Adrenal gland (tissue), 12 donors: ENCODE results near the gene ATP1B1. TPM values are rescaled to one million over a fixed set of nuclear protein-coding genes. Genes with fewer than 3 reads are reported as not detected.

Experiments used
- DNase-seq, 7 donors: peaks; one replicate each; pipeline ENCODE4 v3.0.0-alpha.2; 2019 to 2020
- H3K27ac ChIP-seq, 5 donors: fragments of 200-600 bp; sonication (generic) in 4 of 5; 1 replicate in 3 of 5; 2 replicates in 2 of 5; pipeline versions ENCODE4 v1.5.1 to v1.8.0; 2016 to 2020; ENCODE audit warnings: mild to moderate bottlenecking in 1 of 5
- H3K27me3 ChIP-seq: fragments of 200-600 bp; 2 replicates; pipeline ENCODE4 v1.8.0; 2021
- H3K36me3 ChIP-seq, 2 donors: fragments of 200-600 bp; replicated peaks in 1 of 2; 1 replicate in 1 of 2; 2 replicates in 1 of 2; pipeline versions ENCODE4 v1.5.1 to v1.8.0; 2018 to 2022
- H3K4me1 ChIP-seq, 2 donors: fragments of 200-600 bp; replicated peaks in 1 of 2; 1 replicate in 1 of 2; 2 replicates in 1 of 2; pipeline versions ENCODE4 v1.5.1 to v1.8.0; 2018 to 2021
- H3K4me3 ChIP-seq, 4 donors: fragments of 200-600 bp; sonication (generic) in 3 of 4; one replicate each; pipeline ENCODE4 v1.5.1; 2016 to 2018
- H3K9me3 ChIP-seq, 3 donors: fragments of 200-600 bp; sonication (generic) in 1 of 3; replicated peaks in 1 of 3; 1 replicate in 2 of 3; 2 replicates in 1 of 3; pipeline versions ENCODE4 v1.5.1 to v1.8.0; 2016 to 2021
- CTCF ChIP-seq, 6 experiments: fragments of 450-650 bp in 4 of 6; fragments of 200-600 bp in 2 of 6; sonication (generic) in 1 of 6; IDR thresholded peaks; 1 replicate in 5 of 6; 2 replicates in 1 of 6; pipeline versions ENCODE4 v1.5.1 to v1.8.0; 2016 to 2021; ENCODE audit warnings: antibody characterized with exemption in 6 of 6, mild to moderate bottlenecking in 2 of 6, moderate library complexity in 1 of 6
- POLR2A ChIP-seq, 2 donors: fragments of 450-650 bp; IDR thresholded peaks; one replicate each; pipeline ENCODE4 v1.6.1; 2017; ENCODE audit warnings: antibody characterized with exemption in 2 of 2, mild to moderate bottlenecking in 2 of 2, moderate library complexity in 1 of 2
- WGBS, 4 donors: extraction: QIAGEN DNeasy Blood & Tissue Kit in 2 of 4; methylation state at CpG; one replicate each; pipeline versions ENCODE4 v1.1.5 to v1.1.7; 2013 to 2017; 5-methylcytosine and 5-hydroxymethylcytosine counted together
- intact Hi-C, 2 donors: fragments of 100-400 bp; cut with DNase I; formaldehyde crosslinking; loops; one replicate each; pipeline versions ENCODE4 v1.14.1 to v1.15.0; 2022 to 2023
- polyA plus RNA-seq, 3 donors: library from polyadenylated mRNA; stranded (reverse); fragments of 200-250 nt in 2 of 3; fragments of 350-450 nt in 1 of 3; fragmentation: Illumina TruSeq in 1 of 3; extraction: RNeasy Lipid Tissue Mini Kit (QIAGEN cat#74804) in 1 of 3; gene quantifications; one replicate each; pipeline ENCODE4 v1.2.3, GENCODE V29; 2013 to 2014
- total RNA-seq, 9 donors: library from RNA; depleted of rRNA in 4 of 9; stranded (reverse); fragments of >200 nt in 4 of 9; fragments of 120-200 nt in 1 of 9; fragmentation: NEBNext Ultra II Directional in 1 of 9; extraction: Animal tissue kit (Norgen Biotek cat#: 25700) in 1 of 9; gene quantifications; one replicate each; pipeline versions ENCODE4 v1.1.0 to v1.2.4, GENCODE V29; 2013 to 2023
- donor health status: healthy with polysubstance abuse.
- donor health status: Bipolar disorder and iron deficiency.
- donor health status: DM: yes; HTN: yes; CAD: no.
- donor health status: DM: no; HTN: no; CAD: no.
- donor health status: DM: no; HTN: no; CAD: no.
- donor health status: DM: yes; HTN: yes; CAD: no.

The ATP1B1 gene
- total and polyA plus RNA-seq, 12 donors: 51.4 to 187 (median 136) TPM

- H3K27ac ChIP-seq: no peak overlapping the region
- no peak for DNase-seq
Measured at GRCh38 chr1:169156580-169156979, 50.1 kb downstream of the ATP1B1 start.

GRCh38 chr1:169160845-169161495 lies 54.5 kb downstream of the ATP1B1 start:
- Histone ChIP-seq H3K27ac (peak overlapping the region; percentile 52 to 79 (median 77)), H3K4me1 (peaks cover 17 to 20% of the 10 kb centered on the region in 2 donors), H3K4me3 (no peak overlapping the region), H3K9me3 (no peaks in the 10 kb centered on the region), H3K36me3 (no peaks in the 10 kb centered on the region), H3K27me3 (no peaks in the 10 kb centered on the region)
- no peak for TF ChIP-seq CTCF (IDR thresholded peaks at IDR 0.05)
- TF ChIP-seq POLR2A (IDR thresholded peaks at IDR 0.05): peak in 1 of 2 donors; percentile 13
- WGBS, 4 donors: 28 to 35% (median 30%) methylated on average over 3 of the region's 3 CpGs
- DNase-seq: peak; percentile 44 to 83 (median 71)
- intact Hi-C loops: no loop called here

More at GRCh38 chr1:169156580-169156979, 50.1 kb downstream of the ATP1B1 start:
- TF ChIP-seq CTCF (IDR thresholded peaks at IDR 0.05) (no peak), POLR2A (IDR thresholded peaks at IDR 0.05) (no peak)
- H3K4me1 ChIP-seq: peaks cover 12% of the 10 kb centered on the region in 2 donors
- WGBS, 4 donors: 67 to 98% (median 89%) methylated on average over 3 of the region's 3 CpGs
- no peaks in the 10 kb centered on the region for H3K27me3 ChIP-seq
- H3K9me3 ChIP-seq: no peaks in the 10 kb centered on the region
- no peaks in the 10 kb centered on the region for H3K36me3 ChIP-seq
- H3K4me3 ChIP-seq: no peak overlapping the region
- intact Hi-C loops: no loop called here

GRCh38 chr1:169161496-169162194 lies 55.2 kb downstream of the ATP1B1 start:
- 29 to 52% (median 41%) methylated on average over 4 of the region's 4 CpGs for WGBS, 4 donors
- Histone ChIP-seq H3K9me3 (no peaks in the 10 kb centered on the region), H3K36me3 (no peaks in the 10 kb centered on the region), H3K27ac (peak overlapping the region in 4 of 5 donors; percentile 70 to 77 (median 75)), H3K4me1 (peaks cover 17 to 20% of the 10 kb centered on the region in 2 donors), H3K4me3 (no peak overlapping the region), H3K27me3 (no peaks in the 10 kb centered on the region)
- intact Hi-C loops: no loop called here
- DNase-seq: peak in 5 of 7 donors; percentile 29 to 46 (median 40)
- TF ChIP-seq CTCF (IDR thresholded peaks at IDR 0.05) (no peak), POLR2A (IDR thresholded peaks at IDR 0.05) (no peak)

GRCh38 chr1:169163059-169163458 lies 56.6 kb downstream of the ATP1B1 start:
- peaks cover 17 to 20% of the 10 kb centered on the region in 2 donors for H3K4me1 ChIP-seq
- no peaks in the 10 kb centered on the region for H3K36me3 ChIP-seq
- H3K27ac ChIP-seq: no peak overlapping the region
- no peak for TF ChIP-seq CTCF (IDR thresholded peaks at IDR 0.05)
- TF ChIP-seq POLR2A (IDR thresholded peaks at IDR 0.05): no peak
- no peak overlapping the region for H3K4me3 ChIP-seq
- H3K9me3 ChIP-seq: no peaks in the 10 kb centered on the region
- WGBS, 4 donors: 41 to 78% (median 57%) methylated on average over 5 of the region's 5 CpGs
- H3K27me3 ChIP-seq: no peaks in the 10 kb centered on the region
- intact Hi-C loops: no loop called here
- no peak for DNase-seq
